Right atrium auricular region (tissue), 2 donors: ENCODE data around the gene DNAJB6. TPM values are rescaled to one million over a fixed set of nuclear protein-coding genes. Genes with fewer than 3 reads are reported as not detected.

ENCODE experiments used
- DNase-seq: peaks from one replicate; pipeline ENCODE4 v3.0.0-alpha.2; 2019; ENCODE audit warnings: low spot score
- H3K27ac ChIP-seq, 2 donors: fragments of 200-600 bp; sonication (generic); 1 replicate in 1 of 2; 2 replicates in 1 of 2; pipeline ENCODE4 v1.5.1; 2016 to 2019
- H3K27me3 ChIP-seq, 2 donors: fragments of 200-600 bp; sonication (generic); one replicate each; pipeline versions ENCODE4 v1.5.1 to v1.6.0; 2017 to 2019
- H3K36me3 ChIP-seq: fragments of 200-600 bp; sonication (generic); one replicate; pipeline ENCODE4 v1.5.1; 2016
- H3K4me1 ChIP-seq, 2 donors: fragments of 200-600 bp; sonication (generic); one replicate each; pipeline versions ENCODE4 v1.5.1 to v1.6.0; 2017 to 2019
- H3K4me3 ChIP-seq, 2 donors: fragments of 200-600 bp; sonication (generic); 1 replicate in 1 of 2; 2 replicates in 1 of 2; pipeline ENCODE4 v1.5.1; 2017 to 2019; ENCODE audit warnings: mild to moderate bottlenecking in 1 of 2, moderate library complexity in 1 of 2
- H3K9me3 ChIP-seq, 2 donors: fragments of 200-600 bp; sonication (generic); one replicate each; pipeline ENCODE4 v1.5.1; 2019
- CTCF ChIP-seq, 2 donors: fragments of 200-600 bp; sonication (generic); IDR thresholded peaks; one replicate each; pipeline ENCODE4 v1.5.1; 2019; ENCODE audit warnings: antibody characterized with exemption in 2 of 2
- total RNA-seq, 2 donors: library from RNA; depleted of rRNA; stranded (reverse); fragments of >200 nt; gene quantifications; one replicate each; pipeline ENCODE4 v1.1.0, GENCODE V29; 2016

Gene DNAJB6
- total RNA-seq, 2 donors from 2014 or later = 134 to 137 TPM

DNA sequence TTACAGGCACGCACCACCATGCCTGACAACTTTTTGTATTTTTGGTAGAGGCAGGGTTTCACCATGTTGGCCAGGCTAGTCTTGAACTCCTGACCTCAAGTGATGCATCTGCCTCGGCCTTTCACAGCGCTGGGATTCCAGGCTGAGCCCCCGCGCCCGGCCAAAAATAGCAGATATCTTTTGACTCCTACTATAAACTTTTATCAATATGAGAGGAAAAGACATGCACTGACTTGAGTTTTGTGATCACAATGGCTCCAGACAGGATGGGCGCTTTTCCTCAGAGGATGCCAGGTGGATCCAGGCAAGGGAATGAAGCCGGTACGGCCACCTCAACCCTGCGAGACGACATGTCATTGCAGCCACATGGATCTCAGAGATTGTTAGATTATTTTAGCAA is 123.9 kb downstream of the DNAJB6 start:
- H3K4me3 ChIP-seq = no peak overlapping the region
- H3K27me3 ChIP-seq = peaks cover 0 to 9% of the 10 kb centered on the region in 2 donors
- H3K27ac ChIP-seq = no peak overlapping the region
- no peaks in the 10 kb centered on the region for H3K9me3 ChIP-seq
- DNase-seq = peak; percentile 32
- no peak for TF ChIP-seq CTCF (IDR thresholded peaks at IDR 0.05)
- no peaks in the 10 kb centered on the region for H3K4me1 ChIP-seq
- H3K36me3 ChIP-seq = no peaks in the 10 kb centered on the region

- no peak for DNase-seq
- Histone ChIP-seq H3K36me3 (no peaks in the 10 kb centered on the region), H3K27me3 (peaks cover 0 to 9% of the 10 kb centered on the region in 2 donors), H3K4me1 (no peaks in the 10 kb centered on the region), H3K9me3 (no peaks in the 10 kb centered on the region), H3K4me3 (no peak overlapping the region), H3K27ac (no peak overlapping the region)
- TF ChIP-seq CTCF (IDR thresholded peaks at IDR 0.05) = no peak
These were observed 125.0 kb downstream of the DNAJB6 start for GRCh38 chr7:157461573-157462418.

GRCh38 chr7:157462419-157462771 is 125.6 kb downstream of the DNAJB6 start:
- H3K27me3 ChIP-seq = peaks cover 0 to 9% of the 10 kb centered on the region in 2 donors
- TF ChIP-seq CTCF (IDR thresholded peaks at IDR 0.05) = no peak

GRCh38 chr7:157462840-157463239 is 126.0 kb downstream of the DNAJB6 start:
- Histone ChIP-seq H3K4me1 (no peaks in the 10 kb centered on the region), H3K4me3 (no peak overlapping the region), H3K9me3 (no peaks in the 10 kb centered on the region), H3K36me3 (no peaks in the 10 kb centered on the region), H3K27ac (no peak overlapping the region), H3K27me3 (peaks cover 0 to 9% of the 10 kb centered on the region in 2 donors)
- no peak for DNase-seq
- TF ChIP-seq CTCF (IDR thresholded peaks at IDR 0.05) = no peak

More at GRCh38 chr7:157462419-157462771, 125.6 kb downstream of the DNAJB6 start:
- H3K4me1 ChIP-seq = no peaks in the 10 kb centered on the region
- H3K36me3 ChIP-seq = no peaks in the 10 kb centered on the region
- no peak overlapping the region for H3K27ac ChIP-seq
- H3K4me3 ChIP-seq = no peak overlapping the region
- no peaks in the 10 kb centered on the region for H3K9me3 ChIP-seq
- no peak for DNase-seq

DNA sequence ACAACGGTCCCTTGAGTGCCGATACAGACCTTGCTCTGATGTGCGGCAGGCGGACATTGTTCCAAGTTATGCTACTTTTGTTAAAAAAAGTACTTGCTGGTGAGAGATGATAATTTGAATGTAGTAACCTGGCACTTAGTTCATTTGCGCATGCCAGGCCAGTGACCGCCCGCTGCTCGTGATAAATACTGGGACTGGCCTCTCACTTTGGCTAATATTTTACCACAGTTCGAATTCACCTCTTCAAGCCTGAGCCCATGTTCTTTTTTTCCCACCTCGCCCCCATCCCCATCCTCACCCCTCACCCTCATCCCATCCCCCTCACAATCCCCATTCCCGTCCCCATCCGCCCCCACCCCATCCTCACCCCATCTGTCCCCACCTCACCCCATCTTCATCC is 126.4 kb downstream of the DNAJB6 start:
- H3K27me3 ChIP-seq = peaks cover 0 to 9% of the 10 kb centered on the region in 2 donors
- TF ChIP-seq CTCF (IDR thresholded peaks at IDR 0.05) = no peak
- no peaks in the 10 kb centered on the region for H3K4me1 ChIP-seq
- H3K9me3 ChIP-seq = no peaks in the 10 kb centered on the region
- H3K4me3 ChIP-seq = no peak overlapping the region
- no peaks in the 10 kb centered on the region for H3K36me3 ChIP-seq
- DNase-seq = no peak
- no peak overlapping the region for H3K27ac ChIP-seq
